HCT116 (cell line): Measurements from ENCODE around the gene HARBI1. TPM values are rescaled to one million over a fixed set of nuclear protein-coding genes. Genes with fewer than 3 reads are reported as not detected.

Experiments
- CBX3 ChIP-seq: IDR thresholded peaks from 2 replicates; pipeline ENCODE4 v1.6.1; 2012; ENCODE audit warnings: low read depth
- CEBPB ChIP-seq: IDR thresholded peaks from 2 replicates; pipeline ENCODE4 v1.6.1; 2012; ENCODE audit warnings: low read depth
- CTCF ChIP-seq, 3 experiments: fragments of 200-600 bp in 1 of 3; sonication (generic) in 1 of 3; IDR thresholded peaks in 2 of 3; conservative IDR thresholded peaks in 1 of 3; 2 replicates each; pipeline ENCODE4 v1.5.1; 2012 to 2017; ENCODE audit warnings: low read depth in 2 of 3, low read length in 2 of 3, antibody characterized with exemption in 1 of 3, borderline replicate concordance in 1 of 3, control low read depth in 1 of 3, mild to moderate bottlenecking in 1 of 3, mixed read lengths in 1 of 3, mixed run types in 1 of 3, moderate library complexity in 1 of 3; ENCODE audit not compliant: insufficient read depth in 1 of 3
- REST ChIP-seq: IDR thresholded peaks from 2 replicates; pipeline ENCODE4 v1.6.1; 2012; ENCODE audit warnings: low read depth
- SIN3A ChIP-seq: IDR thresholded peaks from 2 replicates; pipeline ENCODE4 v1.6.1; 2012; ENCODE audit warnings: low read depth
- SRF ChIP-seq: IDR thresholded peaks from 2 replicates; pipeline ENCODE4 v1.6.1; 2012; ENCODE audit warnings: low read depth
- TCF7L2 ChIP-seq: IDR thresholded peaks from 2 replicates; pipeline ENCODE4 v1.7.0; 2011; ENCODE audit warnings: borderline replicate concordance, inconsistent platforms; ENCODE audit not compliant: insufficient read depth, insufficient read length; ENCODE audit errors: extremely low read depth
- ZFX ChIP-seq: fragments of 450-650 bp; IDR thresholded peaks from 2 replicates; pipeline ENCODE4 v1.6.1; 2017
- ZNF274 ChIP-seq: fragments of 200-500 bp; sonication (Bioruptor generic); IDR thresholded peaks from 2 replicates; pipeline ENCODE4 v1.6.1; 2014; ENCODE audit warnings: mild to moderate bottlenecking, low read depth, low read length, inconsistent platforms
- total RNA-seq: library from RNA; stranded (reverse); gene quantifications from one replicate; pipeline ENCODE4 v1.2.1, GENCODE V29; 2021; ENCODE audit not compliant: unreplicated experiment
- TF ChIP-seq, protein P1 (sequence below): IDR thresholded peaks from 2 replicates; pipeline ENCODE4 v1.6.1; 2012

HARBI1 gene
- total RNA-seq, 1 experiment from 2014 or later = 1.9 TPM

- TF ChIP-seq ZNF274 = no peak
- TF ChIP-seq ZFX = no peak
- TF ChIP-seq CBX3 = peak; percentile 82; the same call in 1 of the 2 replicates
- peak; percentile 99 for TF ChIP-seq CEBPB
- no peak for TF ChIP-seq CTCF (IDR thresholded peaks at IDR 0.05 in 2 of 3, conservative IDR thresholded peaks at IDR 0.05 in 1 of 3; ENCODE audit: borderline replicate concordance in 1 of 3, insufficient read depth in 1 of 3, low read depth in 2 of 3, low read length in 2 of 3)
- TF ChIP-seq, protein P1, sequence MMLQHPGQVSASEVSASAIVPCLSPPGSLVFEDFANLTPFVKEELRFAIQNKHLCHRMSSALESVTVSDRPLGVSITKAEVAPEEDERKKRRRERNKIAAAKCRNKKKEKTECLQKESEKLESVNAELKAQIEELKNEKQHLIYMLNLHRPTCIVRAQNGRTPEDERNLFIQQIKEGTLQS = peak; percentile 93
- no peak for TF ChIP-seq REST
- peak; percentile 20 for TF ChIP-seq TCF7L2
- TF ChIP-seq SIN3A = peak; percentile 68
- peak; percentile 60; the same call in 1 of the 2 replicates for TF ChIP-seq SRF
Observed at GRCh38 chr11:46554213-46555147, 62.5 kb downstream of the HARBI1 start (continued).
